Measurements from ENCODE around the gene GLI3. TPM values are rescaled to one million over a fixed set of nuclear protein-coding genes. Genes with fewer than 3 reads are reported as not detected.

The GLI3 gene
- total RNA-seq, 2 donors from 2014 or later = 2.7 to 10.2 TPM

GRCh38 chr7:42233695-42234331 is 3.2 kb downstream of the GLI3 start:
- Histone ChIP-seq H3K4me1 (ENCODE audit: control insufficient read depth, insufficient read depth, low read length) (peaks cover 9% of the 10 kb centered on the region), H3K36me3 (ENCODE audit: control insufficient read depth, insufficient read depth, low read length) (no peaks in the 10 kb centered on the region)
- H3K4me1 Mint-ChIP-seq = peaks cover 22% of the 10 kb centered on the region

GRCh38 chr7:42233171-42233570 is 3.8 kb downstream of the GLI3 start:
- peak overlapping the region; percentile 86 for H3K4me3 ChIP-seq (ENCODE audit: low read length)

More at GRCh38 chr7:42233695-42234331, 3.2 kb downstream of the GLI3 start:
- no peaks in the 10 kb centered on the region for H3K9me3 ChIP-seq (ENCODE audit: control insufficient read depth, low read length)
- H3K27ac Mint-ChIP-seq = no peak overlapping the region
- H3K4me3 Mint-ChIP-seq = no peak overlapping the region
- DNase-seq = no peak
- H3K4me3 ChIP-seq (ENCODE audit: low read length) = peak overlapping the region; percentile 86
- no peak for TF ChIP-seq CTCF (conservative IDR thresholded peaks at IDR 0.05)
- H3K9ac ChIP-seq (ENCODE audit: extremely low read depth, low read length, poor library complexity, severe bottlenecking) = no peak overlapping the region
- 39 to 57% methylated on average over 1 to 3 of the region's 3 CpGs for WGBS, 2 experiments (ENCODE audit: insufficient coverage in 1 of 2, insufficient read length in 1 of 2)
- peaks cover 35% of the 10 kb centered on the region for H3K27me3 ChIP-seq (ENCODE audit: control insufficient read depth, insufficient read depth, low read length, poor library complexity, severe bottlenecking)
- peak overlapping the region; percentile 13 for H3K27ac ChIP-seq (ENCODE audit: low read depth, low read length)
- H3K36me3 Mint-ChIP-seq (ENCODE audit: low read depth) = no peaks in the 10 kb centered on the region
- no peaks in the 10 kb centered on the region for H3K9me3 Mint-ChIP-seq
- peaks cover 82% of the 10 kb centered on the region for H3K27me3 Mint-ChIP-seq (ENCODE audit: insufficient read depth)

GRCh38 chr7:42232275-42232674 is 4.7 kb downstream of the GLI3 start:
- no peak overlapping the region for H3K9ac ChIP-seq (ENCODE audit: extremely low read depth, low read length, poor library complexity, severe bottlenecking)
- no peaks in the 10 kb centered on the region for H3K9me3 ChIP-seq (ENCODE audit: control insufficient read depth, low read length)
- peaks cover 43% of the 10 kb centered on the region for H3K27me3 ChIP-seq (ENCODE audit: control insufficient read depth, insufficient read depth, low read length, poor library complexity, severe bottlenecking)
- no peaks in the 10 kb centered on the region for H3K36me3 ChIP-seq (ENCODE audit: control insufficient read depth, insufficient read depth, low read length)
- H3K4me1 Mint-ChIP-seq = peaks cover 17% of the 10 kb centered on the region
- no peak overlapping the region for H3K27ac Mint-ChIP-seq
- H3K27me3 Mint-ChIP-seq (ENCODE audit: insufficient read depth) = peaks cover 88% of the 10 kb centered on the region
- H3K4me1 ChIP-seq (ENCODE audit: control insufficient read depth, insufficient read depth, low read length) = peaks cover 9% of the 10 kb centered on the region
- peak overlapping the region; percentile 13 for H3K4me3 ChIP-seq (ENCODE audit: low read length)
- no peak for DNase-seq
- WGBS, 2 experiments (ENCODE audit: insufficient coverage in 1 of 2, insufficient read length in 1 of 2) = 62 to 71% methylated on average over 3 to 4 of the region's 4 CpGs
- no peaks in the 10 kb centered on the region for H3K9me3 Mint-ChIP-seq
- no peak for TF ChIP-seq CTCF (conservative IDR thresholded peaks at IDR 0.05)
- H3K36me3 Mint-ChIP-seq (ENCODE audit: low read depth) = no peaks in the 10 kb centered on the region
- no peak overlapping the region for H3K4me3 Mint-ChIP-seq
- peak overlapping the region; percentile 79 for H3K27ac ChIP-seq (ENCODE audit: low read depth, low read length)

More at GRCh38 chr7:42233171-42233570, 3.8 kb downstream of the GLI3 start:
- Mint-ChIP-seq H3K9me3 (no peaks in the 10 kb centered on the region), H3K27me3 (ENCODE audit: insufficient read depth) (peaks cover 82% of the 10 kb centered on the region), H3K4me1 (peaks cover 15% of the 10 kb centered on the region), H3K4me3 (no peak overlapping the region), H3K27ac (no peak overlapping the region), H3K36me3 (ENCODE audit: low read depth) (no peaks in the 10 kb centered on the region)
- Histone ChIP-seq H3K4me1 (ENCODE audit: control insufficient read depth, insufficient read depth, low read length) (peaks cover 9% of the 10 kb centered on the region), H3K27me3 (ENCODE audit: control insufficient read depth, insufficient read depth, low read length, poor library complexity, severe bottlenecking) (peaks cover 35% of the 10 kb centered on the region), H3K36me3 (ENCODE audit: control insufficient read depth, insufficient read depth, low read length) (no peaks in the 10 kb centered on the region), H3K9ac (ENCODE audit: extremely low read depth, low read length, poor library complexity, severe bottlenecking) (no peak overlapping the region), H3K9me3 (ENCODE audit: control insufficient read depth, low read length) (no peaks in the 10 kb centered on the region), H3K27ac (ENCODE audit: low read depth, low read length) (no peak overlapping the region)
- DNase-seq = no peak
- 41 to 48% methylated on average over 2 of the region's 2 CpGs for WGBS, 2 experiments (ENCODE audit: insufficient coverage in 1 of 2, insufficient read length in 1 of 2)
- TF ChIP-seq CTCF (conservative IDR thresholded peaks at IDR 0.05) = no peak

Data from endodermal cell (in vitro differentiated cells).